SK-N-SH (cell line): Measurements from ENCODE around the gene CNOT1.

Experiments
- POLR2AphosphoS5 ChIP-seq: IDR thresholded peaks from 2 replicates; pipeline ENCODE4 v1.6.1; 2012; ENCODE audit warnings: low read depth, low read length
- TF ChIP-seq, protein P1 (sequence below): fragments of 200-600 bp; sonication (generic); IDR thresholded peaks from 2 replicates; pipeline ENCODE4 v1.6.1; 2017; ENCODE audit warnings: antibody characterized with exemption, mild to moderate bottlenecking, moderate library complexity
- TF ChIP-seq, protein P2 (sequence below): fragments of 150-350 bp; IDR thresholded peaks from 2 replicates; pipeline ENCODE4 v1.6.1; 2017; ENCODE audit warnings: antibody characterized with exemption, low read length, low read depth, borderline replicate concordance
- TF ChIP-seq, protein P3 (sequence below): IDR thresholded peaks from 2 replicates; pipeline ENCODE4 v1.4.0; 2012; ENCODE audit warnings: low read depth, borderline replicate concordance
- TF ChIP-seq, protein P4 (sequence below): IDR thresholded peaks from 2 replicates; pipeline ENCODE4; 2012

DNA sequence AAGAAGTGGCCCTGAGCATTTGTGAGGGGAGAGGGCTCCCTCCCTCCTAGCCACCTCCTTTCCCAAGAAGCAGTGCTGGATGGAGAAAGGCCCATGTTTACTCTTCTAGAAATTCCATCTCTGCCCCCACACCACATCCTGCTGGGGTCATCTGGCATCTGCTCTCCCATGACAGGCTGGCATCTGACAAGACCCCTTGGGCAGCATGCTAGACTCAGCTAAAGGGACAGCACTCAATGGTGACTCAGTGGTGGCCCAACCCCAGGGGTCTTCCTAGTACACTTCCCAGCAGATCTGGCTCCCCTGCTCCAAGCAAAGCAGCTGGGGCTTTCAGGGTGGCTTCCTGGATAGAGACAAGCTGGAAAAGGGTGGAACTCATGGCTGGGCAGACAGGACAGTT lies 40.6 kb upstream of the CNOT1 start:
- TF ChIP-seq, protein P1, sequence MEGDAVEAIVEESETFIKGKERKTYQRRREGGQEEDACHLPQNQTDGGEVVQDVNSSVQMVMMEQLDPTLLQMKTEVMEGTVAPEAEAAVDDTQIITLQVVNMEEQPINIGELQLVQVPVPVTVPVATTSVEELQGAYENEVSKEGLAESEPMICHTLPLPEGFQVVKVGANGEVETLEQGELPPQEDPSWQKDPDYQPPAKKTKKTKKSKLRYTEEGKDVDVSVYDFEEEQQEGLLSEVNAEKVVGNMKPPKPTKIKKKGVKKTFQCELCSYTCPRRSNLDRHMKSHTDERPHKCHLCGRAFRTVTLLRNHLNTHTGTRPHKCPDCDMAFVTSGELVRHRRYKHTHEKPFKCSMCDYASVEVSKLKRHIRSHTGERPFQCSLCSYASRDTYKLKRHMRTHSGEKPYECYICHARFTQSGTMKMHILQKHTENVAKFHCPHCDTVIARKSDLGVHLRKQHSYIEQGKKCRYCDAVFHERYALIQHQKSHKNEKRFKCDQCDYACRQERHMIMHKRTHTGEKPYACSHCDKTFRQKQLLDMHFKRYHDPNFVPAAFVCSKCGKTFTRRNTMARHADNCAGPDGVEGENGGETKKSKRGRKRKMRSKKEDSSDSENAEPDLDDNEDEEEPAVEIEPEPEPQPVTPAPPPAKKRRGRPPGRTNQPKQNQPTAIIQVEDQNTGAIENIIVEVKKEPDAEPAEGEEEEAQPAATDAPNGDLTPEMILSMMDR: no peak
- TF ChIP-seq, protein P2, sequence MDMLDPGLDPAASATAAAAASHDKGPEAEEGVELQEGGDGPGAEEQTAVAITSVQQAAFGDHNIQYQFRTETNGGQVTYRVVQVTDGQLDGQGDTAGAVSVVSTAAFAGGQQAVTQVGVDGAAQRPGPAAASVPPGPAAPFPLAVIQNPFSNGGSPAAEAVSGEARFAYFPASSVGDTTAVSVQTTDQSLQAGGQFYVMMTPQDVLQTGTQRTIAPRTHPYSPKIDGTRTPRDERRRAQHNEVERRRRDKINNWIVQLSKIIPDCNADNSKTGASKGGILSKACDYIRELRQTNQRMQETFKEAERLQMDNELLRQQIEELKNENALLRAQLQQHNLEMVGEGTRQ: no peak
- TF ChIP-seq, protein P3, sequence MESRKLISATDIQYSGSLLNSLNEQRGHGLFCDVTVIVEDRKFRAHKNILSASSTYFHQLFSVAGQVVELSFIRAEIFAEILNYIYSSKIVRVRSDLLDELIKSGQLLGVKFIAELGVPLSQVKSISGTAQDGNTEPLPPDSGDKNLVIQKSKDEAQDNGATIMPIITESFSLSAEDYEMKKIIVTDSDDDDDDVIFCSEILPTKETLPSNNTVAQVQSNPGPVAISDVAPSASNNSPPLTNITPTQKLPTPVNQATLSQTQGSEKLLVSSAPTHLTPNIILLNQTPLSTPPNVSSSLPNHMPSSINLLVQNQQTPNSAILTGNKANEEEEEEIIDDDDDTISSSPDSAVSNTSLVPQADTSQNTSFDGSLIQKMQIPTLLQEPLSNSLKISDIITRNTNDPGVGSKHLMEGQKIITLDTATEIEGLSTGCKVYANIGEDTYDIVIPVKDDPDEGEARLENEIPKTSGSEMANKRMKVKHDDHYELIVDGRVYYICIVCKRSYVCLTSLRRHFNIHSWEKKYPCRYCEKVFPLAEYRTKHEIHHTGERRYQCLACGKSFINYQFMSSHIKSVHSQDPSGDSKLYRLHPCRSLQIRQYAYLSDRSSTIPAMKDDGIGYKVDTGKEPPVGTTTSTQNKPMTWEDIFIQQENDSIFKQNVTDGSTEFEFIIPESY: no peak
- no peak for TF ChIP-seq POLR2AphosphoS5
- TF ChIP-seq, protein P4, sequence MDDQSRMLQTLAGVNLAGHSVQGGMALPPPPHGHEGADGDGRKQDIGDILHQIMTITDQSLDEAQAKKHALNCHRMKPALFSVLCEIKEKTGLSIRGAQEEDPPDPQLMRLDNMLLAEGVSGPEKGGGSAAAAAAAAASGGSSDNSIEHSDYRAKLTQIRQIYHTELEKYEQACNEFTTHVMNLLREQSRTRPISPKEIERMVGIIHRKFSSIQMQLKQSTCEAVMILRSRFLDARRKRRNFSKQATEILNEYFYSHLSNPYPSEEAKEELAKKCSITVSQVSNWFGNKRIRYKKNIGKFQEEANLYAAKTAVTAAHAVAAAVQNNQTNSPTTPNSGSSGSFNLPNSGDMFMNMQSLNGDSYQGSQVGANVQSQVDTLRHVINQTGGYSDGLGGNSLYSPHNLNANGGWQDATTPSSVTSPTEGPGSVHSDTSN: no peak
